Measurements from ENCODE around the gene HSPB2. TPM values are rescaled to one million over a fixed set of nuclear protein-coding genes. Genes with fewer than 3 reads are reported as not detected.
A peak's percentile ranks its signal among the peaks of the same experiment; 100 is the strongest.

Gene HSPB2
- total RNA-seq, 4 donors from 2014 or later = 3.1 TPM; not detected in 3

- H3K4me3 ChIP-seq = no peak overlapping the region
- TF ChIP-seq POLR2AphosphoS5 (IDR thresholded peaks at IDR 0.05) (no peak), EP300 (IDR thresholded peaks at IDR 0.05) (no peak), CTCF (IDR thresholded peaks at IDR 0.05) (no peak), POLR2A (IDR thresholded peaks at IDR 0.05) (no peak)
- no peaks in the 10 kb centered on the region for H3K9me3 ChIP-seq
- H3K27ac ChIP-seq = no peak overlapping the region
- peaks cover 36% of the 10 kb centered on the region for H3K4me1 ChIP-seq
- 95% methylated on average over 2 of the region's 2 CpGs for WGBS
- H3K27me3 ChIP-seq = no peaks in the 10 kb centered on the region
- H3K36me3 ChIP-seq = no peaks in the 10 kb centered on the region
- no peak for DNase-seq (ENCODE audit: low spot score in 2 of 2)
Measured at GRCh38 chr11:111917312-111917711, 4.8 kb downstream of the HSPB2 start.

DNA sequence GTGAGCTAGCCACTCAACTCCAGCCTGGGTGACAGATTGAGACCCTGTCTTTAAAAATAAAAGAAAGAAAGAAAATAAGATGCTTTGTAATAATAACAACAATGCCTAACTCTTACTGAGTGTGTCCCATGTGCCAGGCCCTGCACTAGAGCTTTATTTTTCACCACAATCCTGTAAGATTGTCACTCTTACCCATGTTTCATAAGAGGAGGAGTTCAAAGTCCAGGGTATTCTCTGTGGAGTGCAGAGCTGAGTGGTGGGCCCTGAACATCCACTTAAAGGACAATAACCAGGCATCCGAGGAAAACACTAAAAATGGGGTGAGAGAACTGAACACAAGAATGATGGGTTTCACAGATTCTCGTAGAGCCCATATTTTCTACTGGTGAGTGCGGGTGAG is 5.3 kb downstream of the HSPB2 start:
- no peak overlapping the region for H3K4me3 ChIP-seq
- WGBS = 91% methylated on average over 3 of the region's 3 CpGs
- H3K27me3 ChIP-seq = no peaks in the 10 kb centered on the region
- no peak for DNase-seq (ENCODE audit: low spot score in 2 of 2)
- peaks cover 36% of the 10 kb centered on the region for H3K4me1 ChIP-seq
- H3K36me3 ChIP-seq = no peaks in the 10 kb centered on the region
- TF ChIP-seq EP300 (IDR thresholded peaks at IDR 0.05) (no peak), POLR2AphosphoS5 (IDR thresholded peaks at IDR 0.05) (no peak), POLR2A (IDR thresholded peaks at IDR 0.05) (no peak), CTCF (IDR thresholded peaks at IDR 0.05) (no peak)
- no peaks in the 10 kb centered on the region for H3K9me3 ChIP-seq
- peak overlapping the region; percentile 86 for H3K27ac ChIP-seq

- no peak for TF ChIP-seq EP300 (IDR thresholded peaks at IDR 0.05)
- TF ChIP-seq POLR2AphosphoS5 (IDR thresholded peaks at IDR 0.05) = no peak
- no peak for TF ChIP-seq CTCF (IDR thresholded peaks at IDR 0.05)
- TF ChIP-seq POLR2A (IDR thresholded peaks at IDR 0.05) = no peak
Measured at GRCh38 chr11:111918390-111919256, 6.1 kb downstream of the HSPB2 start, which contains the start of gene C11orf52. Gene C11orf52, plus strand, starts transcription at chr11:111918913. Its CDS starts 60 bp downstream, at chr11:111918973.

GRCh38 chr11:111920908-111921307 is 8.4 kb downstream of the HSPB2 start:
- no peak overlapping the region for H3K27ac ChIP-seq
- TF ChIP-seq CTCF (IDR thresholded peaks at IDR 0.05) = no peak
- no peak for TF ChIP-seq POLR2A (IDR thresholded peaks at IDR 0.05)
- TF ChIP-seq EP300 (IDR thresholded peaks at IDR 0.05) = no peak
- TF ChIP-seq POLR2AphosphoS5 (IDR thresholded peaks at IDR 0.05) = no peak
- H3K9me3 ChIP-seq = no peaks in the 10 kb centered on the region
- WGBS = 71% methylated on average over 2 of the region's 2 CpGs
- peaks cover 37% of the 10 kb centered on the region for H3K4me1 ChIP-seq
- H3K36me3 ChIP-seq = no peaks in the 10 kb centered on the region
- no peak overlapping the region for H3K4me3 ChIP-seq
- no peaks in the 10 kb centered on the region for H3K27me3 ChIP-seq
- DNase-seq (ENCODE audit: low spot score in 2 of 2) = no peak

More at GRCh38 chr11:111918390-111919256, 6.1 kb downstream of the HSPB2 start, which contains the start of gene C11orf52:
- H3K9me3 ChIP-seq = no peaks in the 10 kb centered on the region
- H3K36me3 ChIP-seq = no peaks in the 10 kb centered on the region
- H3K27me3 ChIP-seq = no peaks in the 10 kb centered on the region
- DNase-seq (ENCODE audit: low spot score in 2 of 2) = peak in 1 of 2 donors; percentile 75
- peaks cover 38% of the 10 kb centered on the region for H3K4me1 ChIP-seq
- 30% methylated on average over 14 of the region's 19 CpGs for WGBS
- peak within 1 kb of the TSS; percentile 27 for H3K4me3 ChIP-seq
- H3K27ac ChIP-seq = peak within 1 kb of the TSS; percentile 86

- no peak overlapping the region for H3K4me3 ChIP-seq
- no peak for DNase-seq (ENCODE audit: low spot score in 2 of 2)
- no peaks in the 10 kb centered on the region for H3K9me3 ChIP-seq
- H3K27me3 ChIP-seq = no peaks in the 10 kb centered on the region
- no peak overlapping the region for H3K27ac ChIP-seq
- peaks cover 44% of the 10 kb centered on the region for H3K4me1 ChIP-seq
- no peaks in the 10 kb centered on the region for H3K36me3 ChIP-seq
- WGBS = 87% methylated on average over 7 of the region's 7 CpGs
- TF ChIP-seq CTCF (IDR thresholded peaks at IDR 0.05) (no peak), EP300 (IDR thresholded peaks at IDR 0.05) (no peak), POLR2A (IDR thresholded peaks at IDR 0.05) (no peak), POLR2AphosphoS5 (IDR thresholded peaks at IDR 0.05) (no peak)
Measured at GRCh38 chr11:111921541-111922230, 9.2 kb downstream of the HSPB2 start.
